Measurements from ENCODE around the gene LIMD2. TPM values are rescaled to one million over a fixed set of nuclear protein-coding genes. Genes with fewer than 3 reads are reported as not detected.

The LIMD2 gene
- polyA plus RNA-seq, 10 donors, result 6.1 to 24.9 (median 8.7) TPM

DNA sequence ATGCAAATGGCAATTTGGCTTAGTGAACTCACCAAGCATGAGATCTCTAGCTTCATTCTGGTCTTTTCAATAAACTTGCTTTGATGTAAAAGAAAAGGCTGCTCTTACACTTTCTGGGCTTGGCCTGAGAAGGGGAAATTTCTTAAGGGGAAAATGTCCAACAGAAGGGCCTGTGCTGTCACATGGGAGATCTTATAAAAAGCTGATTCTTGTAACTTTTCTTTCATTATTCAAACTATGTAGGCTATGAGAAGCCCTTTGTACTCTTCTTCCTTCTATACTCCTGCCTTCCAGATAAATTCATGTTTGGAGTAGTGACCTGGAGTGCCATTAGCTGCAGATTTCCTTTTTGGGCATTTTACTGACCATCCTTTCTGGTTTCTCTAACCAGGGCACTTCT lies 16.9 kb downstream of the LIMD2 start:
- DNase-seq, result no peak

DNA sequence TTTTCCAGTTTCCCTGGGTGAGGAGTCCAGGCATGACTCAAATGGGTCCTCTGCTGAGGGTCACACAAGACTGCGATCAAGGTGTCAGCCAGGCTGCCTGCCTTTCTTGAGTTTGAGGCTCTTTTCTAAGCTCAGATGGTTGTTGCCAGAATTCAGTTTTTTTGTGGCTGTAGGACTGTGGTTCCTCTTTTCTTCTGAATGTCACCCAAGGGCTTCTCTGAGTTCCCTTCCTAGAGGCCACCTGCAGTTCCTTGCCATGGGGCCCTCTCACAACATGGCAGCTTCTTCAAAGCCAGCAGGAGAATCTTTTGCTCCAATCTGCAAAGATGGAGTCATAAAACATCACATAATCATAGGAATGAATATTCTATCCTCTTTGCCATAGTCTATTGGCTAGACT lies 17.5 kb downstream of the LIMD2 start:
- DNase-seq, result no peak

DNA sequence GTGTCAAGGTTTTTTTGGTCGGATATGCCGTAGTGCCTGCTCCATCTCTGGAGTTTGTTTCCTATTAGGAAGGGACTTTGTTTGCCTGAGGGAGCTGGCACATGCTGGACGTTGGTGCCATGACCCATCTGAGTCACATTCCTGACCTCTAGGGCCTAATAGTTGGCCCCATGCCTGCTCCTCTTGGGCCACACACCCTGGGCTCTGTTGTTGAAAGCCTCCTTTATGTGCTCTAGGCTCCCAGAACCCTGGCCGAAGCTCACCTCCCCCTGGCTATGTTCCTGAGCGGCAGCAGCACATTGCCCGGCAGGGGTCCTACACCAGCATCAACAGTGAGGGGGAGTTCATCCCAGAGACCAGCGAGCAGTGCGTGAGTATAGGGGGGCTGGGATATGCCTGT lies 18.4 kb downstream of the LIMD2 start:
- no peak for DNase-seq

DNA sequence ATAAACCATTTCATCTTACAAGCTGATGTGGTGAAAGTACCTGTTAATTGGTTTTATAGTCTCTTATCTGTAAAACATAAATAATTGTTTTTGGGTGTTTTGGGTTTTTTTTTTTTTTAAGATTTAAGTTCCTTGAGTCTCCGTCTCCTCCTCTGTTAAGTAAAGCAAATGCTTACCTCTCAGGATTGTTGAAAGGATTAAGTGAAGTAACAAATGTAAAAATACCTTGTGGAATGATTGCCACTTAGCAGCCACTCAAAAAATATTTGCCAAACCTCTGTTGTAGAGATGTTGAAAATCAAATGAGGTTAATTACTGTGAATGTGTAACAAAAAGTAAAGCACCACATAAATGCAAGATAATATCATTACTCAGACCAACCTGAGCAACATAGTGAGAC lies 19.2 kb downstream of the LIMD2 start:
- DNase-seq, result no peak

DNA sequence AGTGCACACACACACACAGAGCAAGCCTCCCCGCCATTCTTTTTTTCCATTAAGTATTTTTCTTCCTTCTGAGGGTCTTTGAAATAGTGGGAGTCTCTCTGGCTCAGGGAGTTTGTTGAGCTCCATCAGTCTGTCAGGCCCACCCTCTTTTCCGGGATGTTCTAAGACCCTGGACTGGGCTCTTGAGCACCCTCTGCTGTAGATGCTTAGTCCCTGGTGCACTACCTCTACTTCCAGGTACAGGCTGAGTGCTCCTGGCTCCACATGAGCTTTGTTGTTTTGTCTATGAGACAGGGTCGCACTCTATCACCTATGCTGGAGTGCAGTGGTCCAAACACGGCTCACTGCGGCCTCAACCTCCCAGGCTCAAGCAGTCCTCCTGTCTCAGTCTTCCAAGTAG lies 20.7 kb downstream of the LIMD2 start:
- no peak for DNase-seq

DNA sequence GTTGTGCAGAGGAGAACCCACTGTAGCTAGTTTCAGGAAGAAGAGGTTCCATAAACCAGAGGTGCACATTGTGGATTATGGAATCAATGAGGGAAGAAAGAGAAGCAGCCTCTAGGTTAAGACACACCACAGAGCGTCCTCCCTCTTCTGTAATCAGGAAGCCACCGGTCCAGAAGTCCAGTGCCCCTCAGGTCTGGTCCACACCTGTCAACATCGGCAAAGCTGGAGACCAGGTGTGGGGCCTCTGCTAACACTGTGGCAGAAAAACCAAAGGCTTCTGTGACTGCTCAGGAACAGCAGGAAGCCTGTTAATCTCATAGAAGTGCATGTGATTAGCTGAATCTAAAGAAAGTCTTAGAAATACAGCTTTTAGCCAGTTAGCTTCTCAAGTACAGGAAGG lies 23.3 kb downstream of the LIMD2 start:
- no peak for DNase-seq

DNA sequence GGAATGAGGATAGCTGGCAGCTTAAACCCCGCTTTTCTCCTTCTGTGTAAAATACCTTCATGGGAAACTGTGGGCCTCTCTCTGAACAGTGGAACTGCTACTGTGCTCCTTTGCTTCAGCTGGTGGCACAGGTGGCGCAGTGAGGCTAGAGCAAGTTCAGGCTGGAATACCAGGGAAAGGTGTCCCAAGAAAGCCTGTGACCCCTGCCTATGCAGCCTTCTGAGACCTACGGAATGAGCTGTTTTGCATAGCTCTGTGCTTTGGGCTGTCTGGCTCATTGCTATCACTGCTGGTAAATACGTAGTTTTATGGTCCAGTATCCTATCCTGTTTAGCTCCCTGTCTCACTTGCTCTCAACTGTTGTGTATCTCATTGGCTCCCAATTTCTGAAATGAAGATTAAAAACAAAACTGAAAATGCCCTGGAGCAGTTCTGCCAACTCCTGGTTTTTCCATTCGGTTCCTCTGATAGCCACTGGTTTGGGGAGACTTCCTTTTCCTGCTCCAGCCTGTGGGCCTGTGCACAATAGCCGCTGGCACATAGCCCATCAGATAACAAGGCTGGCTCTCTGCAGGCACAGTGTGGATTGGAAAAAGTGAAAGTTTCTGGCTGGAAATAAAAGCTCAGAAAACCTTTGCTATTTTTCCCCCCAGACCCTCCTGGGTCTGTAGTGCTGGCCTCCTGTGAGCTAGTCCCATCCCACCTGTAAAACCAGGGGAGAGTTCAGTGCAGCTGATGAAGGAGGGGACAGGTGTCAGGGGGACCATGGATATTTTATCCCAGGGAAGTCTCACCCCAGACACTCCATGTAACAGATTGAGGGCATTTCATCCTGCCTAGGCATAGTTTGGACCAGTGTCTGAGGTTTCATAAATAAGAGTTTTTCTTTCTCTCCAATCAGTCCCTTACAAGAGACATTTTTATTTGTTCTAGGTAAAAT lies 24.0 kb downstream of the LIMD2 start:
- DNase-seq, result peak; percentile 34 to 52 (median 37)

DNA sequence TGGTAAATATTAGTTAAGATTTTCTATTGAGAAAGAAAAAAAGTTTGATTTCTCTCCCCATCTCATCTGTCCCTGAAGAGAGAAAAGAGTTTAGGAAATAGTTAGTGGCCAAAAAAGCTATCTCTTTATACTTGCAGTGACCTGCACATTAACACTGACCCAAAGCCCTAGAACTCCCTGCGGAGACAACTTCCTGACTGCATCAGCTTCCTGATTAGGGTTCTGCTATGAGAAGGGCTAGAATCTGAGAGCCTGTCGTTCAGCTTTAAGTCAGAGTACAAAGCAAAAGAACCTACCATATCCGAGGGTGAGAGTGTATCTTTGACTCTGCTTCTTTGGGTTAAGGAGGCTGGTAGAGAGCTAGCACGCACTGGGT lies 24.7 kb downstream of the LIMD2 start:
- no peak for DNase-seq

DNA sequence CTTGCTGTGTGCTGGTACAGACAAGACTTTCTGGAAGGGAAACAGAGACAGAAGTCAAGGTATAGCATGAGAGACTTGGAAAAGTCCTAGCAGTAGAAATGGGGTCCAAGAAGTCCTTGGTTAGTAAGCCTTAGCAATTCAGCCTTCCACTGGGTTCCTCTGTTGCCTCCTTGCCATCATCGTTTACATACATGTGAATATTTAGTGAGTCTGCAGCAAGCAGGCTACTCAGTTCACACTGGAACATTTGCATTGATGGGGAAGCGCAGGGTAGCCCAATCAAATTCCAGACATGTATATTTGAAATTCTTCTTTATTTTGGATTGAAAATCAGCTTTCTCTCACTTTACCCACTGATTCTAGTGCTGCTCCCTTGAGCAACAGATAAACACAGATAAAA lies 27.1 kb downstream of the LIMD2 start:
- DNase-seq, result no peak

DNA sequence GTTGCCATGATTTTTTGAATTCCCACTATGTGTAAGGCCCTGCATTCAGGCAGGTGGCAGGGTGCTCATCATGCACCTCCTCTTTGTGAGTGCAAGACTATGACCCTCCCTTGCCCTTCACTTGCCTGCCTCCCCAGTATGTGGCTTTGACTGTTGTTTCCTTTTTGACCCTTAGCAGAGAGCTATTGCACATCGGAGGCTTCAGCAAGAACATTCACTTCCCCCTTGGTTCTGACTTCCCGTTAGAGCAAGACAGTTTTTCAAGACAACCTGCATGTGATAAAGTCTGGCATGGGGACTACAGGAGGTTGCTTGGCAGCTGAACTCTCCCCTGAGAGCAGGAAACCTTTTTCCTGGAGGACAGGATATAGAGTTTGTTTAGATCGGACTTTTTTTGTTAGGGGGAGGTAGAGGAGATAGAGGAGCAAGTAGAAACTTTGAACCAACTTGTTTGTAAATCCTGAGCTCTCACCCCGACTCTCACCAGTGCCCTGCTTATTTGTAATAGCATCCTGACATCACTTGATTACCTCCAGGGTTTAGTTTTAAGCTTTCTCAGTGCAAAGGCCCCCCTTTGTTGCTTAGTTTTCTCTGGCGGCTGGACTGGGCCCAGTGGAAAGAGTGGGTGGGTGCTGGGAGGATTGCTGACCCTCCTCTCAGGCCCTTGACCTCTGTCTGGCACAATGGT lies 34.3 kb downstream of the LIMD2 start:
- DNase-seq, result peak; percentile 2 to 41 (median 20)

DNA sequence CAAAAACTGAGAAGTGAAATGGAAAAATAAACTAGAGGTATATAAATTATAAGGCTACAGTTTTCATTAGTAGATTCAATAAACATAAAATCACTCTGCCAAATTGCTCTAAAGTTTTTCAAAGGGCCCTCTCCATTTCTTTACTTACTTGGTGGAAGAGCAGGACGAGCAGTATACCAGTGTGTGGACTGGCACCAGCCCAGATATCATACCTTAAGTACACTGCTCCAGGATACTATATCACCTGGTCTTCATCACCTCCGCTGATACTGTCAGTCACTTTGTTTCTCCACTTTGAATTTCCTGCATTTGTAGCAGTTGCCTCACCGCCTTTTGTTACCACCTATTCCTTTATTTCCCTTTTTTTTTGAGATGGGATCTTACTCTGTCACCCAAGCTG lies 40.1 kb downstream of the LIMD2 start:
- no peak for DNase-seq

DNA sequence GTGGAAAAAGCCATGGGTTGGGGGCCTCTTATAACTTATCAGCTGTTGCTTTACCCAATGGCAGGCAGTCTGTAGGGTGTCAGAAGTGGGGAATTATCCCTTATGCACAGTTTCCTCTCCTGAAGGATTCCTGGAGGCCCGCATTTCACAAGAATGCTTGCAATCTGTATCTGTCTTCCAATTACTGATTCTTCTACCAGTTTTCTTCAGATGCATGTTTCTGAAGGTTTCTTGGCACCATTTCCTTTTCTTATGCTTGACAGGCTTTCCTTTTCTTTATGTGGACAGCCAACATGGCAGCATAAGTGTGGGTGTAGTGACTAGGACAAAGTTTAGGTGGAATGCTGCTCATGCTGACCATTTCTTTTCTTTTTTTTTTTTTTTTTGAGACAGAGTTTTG lies 41.6 kb downstream of the LIMD2 start:
- DNase-seq, result no peak

DNA sequence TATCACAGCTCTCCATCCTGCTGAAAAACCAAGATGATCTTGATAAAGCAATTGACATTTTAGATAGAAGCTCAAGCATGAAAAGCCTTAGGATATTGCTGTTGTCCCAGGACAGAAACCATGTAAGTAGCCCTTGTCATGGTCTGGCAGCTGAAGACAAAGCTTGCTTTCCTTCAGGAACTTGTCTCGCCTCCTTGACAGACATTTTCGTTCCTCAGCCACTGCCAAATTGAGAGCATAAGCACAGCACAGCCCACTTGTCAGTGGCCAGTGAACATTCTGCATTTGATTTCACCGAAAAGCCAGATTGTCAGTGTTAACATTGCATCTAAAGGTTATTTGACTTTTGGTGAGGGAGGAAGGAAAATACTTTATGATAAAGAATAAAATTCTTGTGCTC lies 42.1 kb downstream of the LIMD2 start:
- DNase-seq, result no peak

DNA sequence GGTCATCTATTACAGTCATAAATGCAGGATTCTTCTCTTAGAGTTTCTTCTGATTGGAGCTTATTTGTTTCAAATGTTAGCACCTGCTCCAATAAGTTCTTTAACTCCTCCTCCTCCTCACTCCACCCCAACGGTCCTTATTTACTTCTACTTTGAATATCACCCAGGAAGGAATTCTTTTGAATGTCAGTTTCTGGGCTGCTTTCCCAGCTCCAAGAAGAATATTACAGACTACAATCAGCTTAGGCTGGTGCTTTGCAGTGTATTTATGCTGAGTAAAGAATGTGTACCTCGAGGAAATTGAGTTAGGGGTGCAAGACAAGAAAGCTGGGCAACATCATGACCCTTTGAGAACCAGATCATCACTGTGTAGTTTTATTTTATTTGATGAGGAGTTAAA lies 46.9 kb downstream of the LIMD2 start:
- DNase-seq, result no peak

DNA sequence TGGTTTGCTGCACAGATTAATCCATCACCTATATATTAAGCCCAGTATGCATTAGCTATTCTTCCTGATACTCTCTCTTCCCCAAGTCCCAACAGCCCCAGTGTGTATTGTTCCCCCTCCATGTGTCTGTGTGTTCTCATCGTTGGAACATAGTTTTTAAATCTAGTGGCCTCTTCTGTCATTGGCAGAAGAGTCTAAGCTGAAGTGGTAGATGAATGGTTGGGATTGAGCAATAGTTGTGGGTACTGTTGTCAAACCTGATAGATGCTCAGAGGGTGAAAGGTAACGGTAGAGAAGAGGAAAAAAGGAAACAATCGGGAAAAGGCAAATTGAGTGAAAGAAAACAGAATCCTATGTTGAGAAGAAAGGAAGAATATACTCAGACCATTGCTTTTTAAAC lies 47.8 kb downstream of the LIMD2 start:
- DNase-seq, result no peak

DNA sequence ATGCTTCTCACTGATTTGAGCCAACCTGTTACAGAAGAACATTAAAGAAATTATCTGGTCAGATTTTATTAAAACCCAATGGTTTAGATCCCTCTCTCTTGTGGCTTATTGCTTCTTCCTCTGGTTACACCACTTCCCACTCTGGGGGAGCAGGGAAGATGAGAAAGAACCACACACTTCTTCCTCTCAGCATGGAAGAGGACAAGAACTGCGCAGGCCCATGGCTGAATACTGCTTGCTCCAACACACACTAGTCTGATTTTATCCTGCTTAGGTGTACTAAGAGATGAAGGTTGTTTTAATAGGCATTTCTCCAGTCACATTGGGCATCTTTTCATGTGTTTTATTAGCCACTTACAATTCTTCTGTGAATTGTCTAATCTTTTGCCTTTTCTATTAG lies 50.1 kb downstream of the LIMD2 start:
- no peak for DNase-seq

DNA sequence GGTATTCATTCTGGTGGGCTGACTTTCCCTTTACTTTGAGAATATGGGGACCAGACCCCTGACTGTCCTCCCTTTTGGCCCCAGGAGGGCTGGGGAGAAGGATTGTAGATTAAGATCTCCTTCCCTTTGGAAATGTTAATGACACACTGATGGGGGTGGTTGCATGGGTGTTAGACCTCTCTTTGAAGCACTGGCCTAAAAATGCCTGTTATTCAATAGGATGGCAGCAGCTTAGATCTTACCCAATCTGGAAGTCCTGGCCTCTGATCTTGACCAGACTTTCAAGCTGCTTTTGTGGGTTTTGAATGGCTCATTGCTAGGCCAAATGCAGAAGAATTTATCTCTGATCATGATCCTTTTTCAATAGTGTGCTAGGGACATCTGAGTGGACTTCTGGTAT lies 52.0 kb downstream of the LIMD2 start:
- no peak for DNase-seq

DNA sequence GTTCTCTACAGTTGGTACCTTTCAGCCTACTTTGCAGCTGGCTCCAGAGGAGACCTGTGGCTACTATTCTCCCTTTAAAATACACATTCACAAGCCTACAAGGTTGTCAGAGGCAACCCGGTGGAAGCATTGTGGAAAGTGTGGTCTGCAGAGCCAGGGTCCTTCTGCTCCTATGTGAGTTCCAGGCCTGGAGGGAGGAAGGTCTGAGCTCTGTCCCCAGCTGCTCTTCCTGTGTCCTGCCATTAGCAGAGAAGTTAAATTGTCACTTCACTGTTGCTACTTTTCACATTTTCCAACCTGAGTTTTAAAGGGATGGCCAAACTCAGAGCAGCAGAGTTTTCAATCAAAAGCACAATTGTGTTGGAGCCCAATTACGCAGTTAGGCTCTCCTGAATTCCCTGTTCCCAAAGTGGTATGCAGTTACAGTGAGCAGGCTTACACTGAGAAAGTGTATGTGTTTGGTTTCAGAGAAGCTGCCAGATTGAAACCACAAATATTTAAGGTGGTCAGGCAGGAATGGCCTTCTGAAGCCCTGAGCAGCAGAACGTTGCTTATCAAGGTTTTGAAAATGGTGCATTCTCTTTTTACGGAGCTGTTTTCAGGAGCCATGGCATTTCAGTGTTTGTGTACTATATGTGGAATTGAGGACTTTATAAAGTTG lies 52.7 kb downstream of the LIMD2 start:
- DNase-seq, result peak in 1 of 3 donors; percentile 23

DNA sequence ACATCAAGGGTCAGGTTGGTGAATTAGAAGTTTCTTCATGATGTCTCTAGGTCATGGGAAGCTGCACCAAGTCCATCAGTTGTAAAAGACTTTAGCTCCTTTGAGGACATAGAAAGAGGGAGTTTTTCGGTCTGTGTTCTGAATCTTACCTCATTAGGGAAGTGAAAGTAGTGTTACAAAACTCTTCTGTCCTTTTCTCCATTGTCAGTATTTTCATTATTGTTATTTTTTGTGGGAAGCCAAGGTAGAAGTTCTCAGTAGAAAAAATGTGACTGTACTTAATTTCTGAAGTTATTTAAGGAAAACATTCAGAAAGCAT lies 53.5 kb downstream of the LIMD2 start:
- no peak for DNase-seq
